Activated B cell treated with CpG ODN at 0.5 μM for 24 hours (primary cell): ENCODE results near the gene KCNN1. TPM values are rescaled to one million over a fixed set of nuclear protein-coding genes. Genes with fewer than 3 reads are reported as not detected.
"Not testable (repeated sequence)": the region's sequence is repeated elsewhere in the genome, so short reads cannot be mapped to it uniquely, and the experiment has no call there.

Experiments used
- ATAC-seq: fragments of 200-7000 bp; cut with Tn5 transposase; one replicate; pipeline ENCODE4 v1.10.0; 2021; ENCODE audit warnings: low read depth, mild to moderate bottlenecking, moderate library complexity
- CTCF ChIA-PET: fragments of 350-600 bp; sonication (Branson Sonifier 250); formaldehyde crosslinking; loops from one replicate; lab custom pipeline; 2021; ENCODE audit warnings: antibody characterized with exemption; lab: Charles Lee
- POLR2A ChIA-PET: fragments of 350-600 bp; sonication (Branson Sonifier 250); formaldehyde crosslinking; loops from one replicate; lab custom pipeline; 2021; ENCODE audit warnings: antibody characterized with exemption; lab: Charles Lee
- DNase-seq: peaks from one replicate; pipeline ENCODE4 v3.0.0; 2022
- H3K27ac Mint-ChIP-seq: one replicate; pipeline ENCODE4 v1.8.0; 2020; ENCODE audit warnings: mixed read lengths
- H3K27me3 Mint-ChIP-seq: one replicate; pipeline ENCODE4 v1.8.0; 2021; ENCODE audit warnings: mixed read lengths
- H3K36me3 Mint-ChIP-seq: one replicate; pipeline ENCODE4 v1.8.0; 2021; ENCODE audit warnings: low read depth, mixed read lengths
- H3K4me1 Mint-ChIP-seq: one replicate; pipeline ENCODE4 v1.8.0; 2021; ENCODE audit warnings: mixed read lengths
- H3K4me3 Mint-ChIP-seq: one replicate; pipeline ENCODE4 v1.8.0; 2020; ENCODE audit warnings: mild to moderate bottlenecking, mixed read lengths
- H3K9me3 Mint-ChIP-seq: one replicate; pipeline ENCODE4 v1.8.0; 2020; ENCODE audit warnings: mixed read lengths
- CTCF ChIP-seq: fragments of 200-600 bp; IDR thresholded peaks from one replicate; pipeline ENCODE4 v1.8.0; 2022; ENCODE audit warnings: antibody characterized with exemption, mild to moderate bottlenecking
- intact Hi-C: fragments of 100-400 bp; cut with micrococcal nuclease; formaldehyde crosslinking; loops from one replicate; pipeline ENCODE4 v1.15.1; 2024
- total RNA-seq: library from RNA; stranded (reverse); gene quantifications from 2 replicates; pipeline ENCODE4 v1.2.3, GENCODE V29; 2022

The KCNN1 gene
- total RNA-seq, 1 donor from 2014 or later = not detected

- CTCF ChIA-PET = interaction anchor here (1.0 to 8.6 kb wide), 7 partner anchors 44 to 151 kb away, joined by 3 to 227 read pairs (median 3); partner anchors contain the start of gene CCDC124
- intact Hi-C loops = loop anchor here (1.0 to 10.0 kb wide), 7 partner anchors 53 to 246 kb away; partner anchors contain the start of genes FCHO1 and RPL18A
Measured at GRCh38 chr19:18000915-18001776, 34.2 kb downstream of the KCNN1 start.

GRCh38 chr19:18001777-18002345 lies 35.0 kb downstream of the KCNN1 start:
- TF ChIP-seq CTCF = no peak
- CTCF ChIA-PET = interaction anchor here (1.0 to 8.6 kb wide), 4 partner anchors 43 to 64 kb away, joined by 3 to 227 read pairs (median 4); no protein-coding TSS in a partner anchor
- Mint-ChIP-seq H3K4me3 (peak overlapping the region; percentile 92), H3K27me3 (no peaks in the 10 kb centered on the region), H3K4me1 (peaks cover 37% of the 10 kb centered on the region), H3K27ac (peak overlapping the region; percentile 88), H3K36me3 (peaks cover 13% of the 10 kb centered on the region), H3K9me3 (no peaks in the 10 kb centered on the region)
- POLR2A ChIA-PET = interaction anchor here (0.6 to 5.5 kb wide), 30 partner anchors 12 to 279 kb away, joined by 3 to 67 read pairs (median 6); partner anchors contain the start of genes CCDC124, IL12RB1, JAK3 and JUND
- ATAC-seq (no peak), DNase-seq (no peak)
- intact Hi-C loops = loop anchor here (1.0 to 10.0 kb wide), 6 partner anchors 54 to 247 kb away; partner anchors contain the start of gene FCHO1

More at GRCh38 chr19:18000915-18001776, 34.2 kb downstream of the KCNN1 start:
- POLR2A ChIA-PET = interaction anchor here (0.6 to 5.5 kb wide), 53 partner anchors 8 to 1228 kb away, joined by 3 to 67 read pairs (median 5); partner anchors contain the start of genes CCDC124, IL12RB1, JAK3 and JUND
- Mint-ChIP-seq H3K27me3 (no peaks in the 10 kb centered on the region), H3K9me3 (no peaks in the 10 kb centered on the region), H3K4me1 (peaks cover 37% of the 10 kb centered on the region), H3K4me3 (peak overlapping the region; percentile 92), H3K36me3 (peaks cover 6% of the 10 kb centered on the region), H3K27ac (peak overlapping the region; percentile 96)
- no peak for TF ChIP-seq CTCF
- ATAC-seq = peak; percentile 82
- peak; percentile 92 for DNase-seq

- H3K27me3 Mint-ChIP-seq = no peaks in the 10 kb centered on the region
- H3K4me1 Mint-ChIP-seq = peaks cover 38% of the 10 kb centered on the region
- ChIA-PET CTCF (interaction anchor here (1.0 kb wide), 1 partner anchor 64 kb away, joined by 4 read pairs; no protein-coding TSS in a partner anchor), POLR2A (interaction anchor here (0.6 to 5.5 kb wide), 14 partner anchors 17 to 599 kb away, joined by 3 to 67 read pairs (median 6); partner anchors contain the start of genes IL12RB1, MAST3, PIK3R2 and RPL18A)
- H3K9me3 Mint-ChIP-seq = no peaks in the 10 kb centered on the region
- ATAC-seq (no peak), DNase-seq (no peak)
- peak overlapping the region; percentile 88 for H3K27ac Mint-ChIP-seq
- TF ChIP-seq CTCF = no peak
- peak overlapping the region; percentile 92 for H3K4me3 Mint-ChIP-seq
- peaks cover 18% of the 10 kb centered on the region for H3K36me3 Mint-ChIP-seq
- intact Hi-C loops = loop anchor here (10.0 kb wide), 1 partner anchor 248 kb away; the partner anchor contains the start of gene FCHO1
Measured at GRCh38 chr19:18002347-18002850, 35.5 kb downstream of the KCNN1 start.

- not testable (repeated sequence) for H3K27ac Mint-ChIP-seq, DNase-seq, ATAC-seq, H3K9me3 Mint-ChIP-seq, H3K27me3 Mint-ChIP-seq, H3K4me3 Mint-ChIP-seq
- peaks cover 43% of the 10 kb centered on the region for H3K36me3 Mint-ChIP-seq
- ChIA-PET POLR2A (interaction anchor here (7.0 kb wide), 1 partner anchor 53 kb away, joined by 190 read pairs; no protein-coding TSS in a partner anchor), CTCF (interaction anchor here (3.4 kb wide), 1 partner anchor 54 kb away, joined by 91 read pairs; no protein-coding TSS in a partner anchor)
- intact Hi-C loops = loop anchor here (10.0 kb wide), 1 partner anchor 251 kb away; the partner anchor contains the start of gene FCHO1
- peaks cover 38% of the 10 kb centered on the region for H3K4me1 Mint-ChIP-seq
Measured at GRCh38 chr19:18005750-18006149, 38.8 kb downstream of the KCNN1 start.
